Measurements from ENCODE around the gene LEFTY1.
"Not testable (repeated sequence)": the region's sequence is repeated elsewhere in the genome, so short reads cannot be mapped to it uniquely, and the experiment has no call there.

Gene LEFTY1

DNA sequence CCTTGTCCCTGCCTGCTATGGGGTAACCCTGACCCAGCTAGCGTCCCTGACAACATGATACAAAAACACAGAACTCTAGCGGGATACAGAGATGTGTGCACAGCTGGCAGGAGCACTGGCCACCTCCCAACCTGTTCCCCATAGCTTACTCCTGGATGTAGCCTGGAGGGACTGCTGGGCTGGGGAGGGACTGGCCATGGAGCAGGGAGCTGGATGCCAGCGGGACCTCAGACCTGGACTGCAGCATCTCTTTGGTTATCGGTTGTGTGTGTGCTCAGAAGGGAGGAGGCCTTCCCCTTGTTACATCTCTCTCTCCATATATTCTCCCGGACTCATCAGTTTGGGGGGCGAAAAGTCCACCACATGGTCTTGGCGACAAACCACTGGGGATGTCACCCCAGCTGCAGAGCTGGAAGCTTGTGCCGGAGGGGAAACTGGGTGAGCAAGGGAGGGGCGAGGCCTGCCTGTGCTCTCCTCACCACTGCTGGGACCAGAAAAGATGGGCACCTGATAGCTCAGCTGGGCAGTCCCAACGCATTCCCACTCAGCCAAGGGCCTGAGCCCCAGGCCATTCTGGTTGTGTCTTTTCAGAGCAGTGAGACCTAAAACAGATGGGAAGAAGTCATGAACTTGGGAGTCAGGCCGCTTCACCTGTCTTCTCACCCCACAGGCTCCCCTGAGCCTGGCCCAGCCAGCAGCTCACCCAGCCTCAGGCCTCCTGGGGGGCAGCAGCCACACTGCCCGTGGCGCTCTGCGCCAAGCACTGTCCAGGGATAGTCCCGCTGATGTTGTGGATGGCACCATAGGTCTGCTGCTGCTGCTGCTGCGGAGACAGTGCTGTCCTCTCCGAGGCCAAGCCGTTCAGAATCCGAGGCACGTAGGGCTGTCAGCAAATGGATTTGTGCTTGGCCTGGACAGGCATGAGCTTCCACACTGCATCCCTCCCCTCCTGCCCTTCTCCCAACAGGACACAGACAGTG, 42.3 kb downstream of the LEFTY1 start:
- DNase-seq: no peak

GRCh38 chr1:225845571-225846259, 43.2 kb downstream of the LEFTY1 start:
- peak; percentile 31 for DNase-seq

- no peak for DNase-seq
Observed at GRCh38 chr1:225845097-225845496, 43.8 kb downstream of the LEFTY1 start.

GRCh38 chr1:225844236-225845061, 44.5 kb downstream of the LEFTY1 start:
- no peak for DNase-seq

DNA sequence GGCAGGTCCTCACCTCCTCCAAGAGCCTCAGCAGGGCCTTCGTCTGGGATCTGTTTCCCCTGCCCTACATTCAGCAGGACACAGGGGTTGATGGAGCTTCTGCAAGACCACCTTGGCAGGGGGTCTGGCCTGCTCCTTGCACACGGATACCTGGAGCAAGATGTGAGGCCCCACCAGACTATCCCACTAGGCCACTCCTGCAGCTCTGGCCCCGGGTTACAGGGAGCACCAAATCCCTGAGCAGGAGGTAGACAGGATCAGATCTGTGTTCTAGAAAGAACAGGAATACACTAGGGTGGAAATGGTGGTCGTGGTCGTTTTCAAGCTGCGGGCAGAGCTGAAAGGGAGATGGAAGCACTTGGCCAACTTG, 45.5 kb downstream of the LEFTY1 start:
- no peak for DNase-seq

DNA sequence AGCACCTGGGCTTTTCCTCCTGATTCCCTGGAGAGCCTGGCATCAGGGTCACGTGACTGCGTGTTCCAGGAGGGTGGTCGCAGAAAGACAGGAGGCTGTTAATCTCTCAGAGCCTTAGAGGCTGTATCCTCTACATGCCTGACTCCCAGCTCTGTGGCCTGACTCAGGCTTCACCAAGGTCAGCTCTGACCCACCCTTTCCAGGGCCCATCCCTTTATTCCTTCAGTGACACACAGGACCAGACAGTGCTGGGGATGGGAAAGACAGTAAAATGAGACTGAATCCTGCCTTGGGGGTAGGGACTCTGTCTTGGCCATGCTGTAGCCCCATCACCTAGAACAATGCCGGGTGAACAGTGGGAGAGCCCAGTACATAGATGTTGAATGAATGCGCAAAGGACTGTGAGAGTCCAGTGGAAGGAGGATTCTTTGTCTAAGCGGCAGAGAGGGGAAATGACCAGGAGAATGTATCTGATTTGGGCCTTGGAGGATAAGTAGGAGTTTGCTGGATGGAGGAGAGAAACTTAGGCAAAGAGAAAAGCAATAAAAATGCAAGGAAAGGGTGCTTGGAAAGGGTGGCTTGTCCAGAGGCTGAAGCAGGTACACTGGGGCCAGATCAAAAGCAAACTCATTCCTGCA, 46.0 kb downstream of the LEFTY1 start:
- DNase-seq: no peak

DNA sequence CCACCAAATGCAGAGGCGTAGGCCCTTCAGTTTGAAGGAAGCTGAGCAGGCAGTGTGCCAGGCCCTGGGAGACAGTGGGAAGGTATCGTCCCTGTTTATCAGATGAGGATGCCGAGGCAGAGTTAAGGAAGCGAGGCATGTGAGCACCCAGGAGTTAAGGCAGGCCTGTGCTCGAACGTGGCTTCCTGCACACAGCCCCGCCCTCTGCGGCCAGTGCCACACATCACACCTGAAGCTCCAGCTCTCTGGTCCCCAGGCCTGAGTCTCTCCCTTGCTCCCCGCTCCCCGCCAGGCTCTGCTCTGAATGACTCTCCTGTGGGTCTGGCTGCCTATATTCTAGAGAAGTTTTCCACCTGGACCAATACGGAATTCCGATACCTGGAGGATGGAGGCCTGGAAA, 46.9 kb downstream of the LEFTY1 start:
- DNase-seq: no peak

DNA sequence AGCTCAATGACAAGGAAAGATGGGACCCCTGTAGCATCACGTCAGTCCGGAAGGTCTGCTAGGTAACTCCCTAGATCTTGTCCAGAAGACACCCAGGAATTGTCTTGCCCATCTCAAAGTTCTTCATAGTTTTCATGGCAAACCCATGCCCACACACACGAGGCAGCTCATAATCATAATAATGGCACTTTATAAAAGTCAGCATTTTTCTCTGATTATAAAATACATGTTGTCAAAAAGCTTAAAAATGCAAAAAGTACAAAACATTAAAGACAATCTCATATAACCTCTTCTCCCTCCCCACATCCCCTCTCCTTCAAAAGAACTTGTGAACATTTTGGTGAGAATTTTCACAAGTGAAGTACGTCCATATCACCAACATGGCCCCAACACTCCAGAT, 48.2 kb downstream of the LEFTY1 start:
- no peak for DNase-seq

GRCh38 chr1:225840223-225840610, 48.7 kb downstream of the LEFTY1 start:
- no peak for DNase-seq

GRCh38 chr1:225838793-225839192, 50.2 kb downstream of the LEFTY1 start:
- DNase-seq: no peak

DNA sequence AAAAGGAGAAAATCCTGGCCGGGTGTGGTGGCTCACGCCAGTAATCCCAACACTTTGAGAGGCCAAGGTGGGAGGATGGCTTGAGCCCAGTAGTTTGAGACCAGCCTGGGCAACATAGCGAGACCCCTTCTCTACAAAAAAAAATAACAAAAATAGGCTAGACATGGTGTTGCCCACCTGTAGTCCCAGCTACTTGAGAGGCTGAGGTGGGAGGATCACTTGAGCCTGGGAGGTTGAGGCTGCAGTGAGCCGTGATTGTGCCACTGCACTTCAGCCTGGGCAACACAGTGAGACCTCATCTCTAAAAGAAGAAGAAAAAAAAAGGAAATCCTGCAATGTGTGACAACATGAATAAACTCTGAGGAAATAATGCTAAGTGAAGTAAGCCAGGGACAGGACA, 52.6 kb downstream of the LEFTY1 start:
- not testable (repeated sequence) for DNase-seq

Data from NCI-H2029 (cell line).